ENCODE results near the gene CFAP92.
A peak's percentile ranks its signal among the peaks of the same experiment; 100 is the strongest.

- TF ChIP-seq EZH2 (IDR thresholded peaks at IDR 0.05; ENCODE audit: insufficient read depth, low read length) = no peak
- TF ChIP-seq, protein P1, sequence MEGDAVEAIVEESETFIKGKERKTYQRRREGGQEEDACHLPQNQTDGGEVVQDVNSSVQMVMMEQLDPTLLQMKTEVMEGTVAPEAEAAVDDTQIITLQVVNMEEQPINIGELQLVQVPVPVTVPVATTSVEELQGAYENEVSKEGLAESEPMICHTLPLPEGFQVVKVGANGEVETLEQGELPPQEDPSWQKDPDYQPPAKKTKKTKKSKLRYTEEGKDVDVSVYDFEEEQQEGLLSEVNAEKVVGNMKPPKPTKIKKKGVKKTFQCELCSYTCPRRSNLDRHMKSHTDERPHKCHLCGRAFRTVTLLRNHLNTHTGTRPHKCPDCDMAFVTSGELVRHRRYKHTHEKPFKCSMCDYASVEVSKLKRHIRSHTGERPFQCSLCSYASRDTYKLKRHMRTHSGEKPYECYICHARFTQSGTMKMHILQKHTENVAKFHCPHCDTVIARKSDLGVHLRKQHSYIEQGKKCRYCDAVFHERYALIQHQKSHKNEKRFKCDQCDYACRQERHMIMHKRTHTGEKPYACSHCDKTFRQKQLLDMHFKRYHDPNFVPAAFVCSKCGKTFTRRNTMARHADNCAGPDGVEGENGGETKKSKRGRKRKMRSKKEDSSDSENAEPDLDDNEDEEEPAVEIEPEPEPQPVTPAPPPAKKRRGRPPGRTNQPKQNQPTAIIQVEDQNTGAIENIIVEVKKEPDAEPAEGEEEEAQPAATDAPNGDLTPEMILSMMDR (IDR thresholded peaks at IDR 0.05; ENCODE audit: insufficient read depth, low read depth, low read length) = peak; percentile 6
Measured at GRCh38 chr3:128863560-128863959, 130.3 kb downstream of the CFAP92 start.
